ENCODE results near the gene EGLN3.

EGLN3 gene

GRCh38 chr14:33909380-33910084 lies 41.3 kb downstream of the EGLN3 start:
- DNase-seq = no peak

GRCh38 chr14:33908540-33909223 lies 42.2 kb downstream of the EGLN3 start:
- DNase-seq = no peak

- no peak for DNase-seq
These were observed 43.9 kb downstream of the EGLN3 start for GRCh38 chr14:33906968-33907367.

GRCh38 chr14:33904609-33905008 lies 46.3 kb downstream of the EGLN3 start:
- no peak for DNase-seq

- no peak for DNase-seq
These were observed 47.5 kb downstream of the EGLN3 start for GRCh38 chr14:33903369-33903768.

- DNase-seq = no peak
These were observed 48.5 kb downstream of the EGLN3 start for GRCh38 chr14:33902363-33902762.

GRCh38 chr14:33901426-33902155 lies 49.3 kb downstream of the EGLN3 start:
- DNase-seq = no peak

- no peak for DNase-seq
These were observed 50.2 kb downstream of the EGLN3 start for GRCh38 chr14:33900706-33901105.

- DNase-seq = no peak
These were observed 51.0 kb downstream of the EGLN3 start for GRCh38 chr14:33899723-33900341.

GRCh38 chr14:33897878-33898535 lies 52.9 kb downstream of the EGLN3 start:
- no peak for DNase-seq

GRCh38 chr14:33897382-33897781 lies 53.5 kb downstream of the EGLN3 start:
- no peak for DNase-seq

- no peak for DNase-seq
These were observed 56.5 kb downstream of the EGLN3 start for GRCh38 chr14:33894339-33894738.

- no peak for DNase-seq
These were observed 59.2 kb downstream of the EGLN3 start for GRCh38 chr14:33891700-33892099.

- no peak for DNase-seq
These were observed 66.0 kb downstream of the EGLN3 start for GRCh38 chr14:33884916-33885315.

- no peak for DNase-seq
These were observed 70.5 kb downstream of the EGLN3 start for GRCh38 chr14:33880330-33880729.

GRCh38 chr14:33879684-33880286 lies 71.1 kb downstream of the EGLN3 start:
- no peak for DNase-seq

GRCh38 chr14:33876274-33876673 lies 74.6 kb downstream of the EGLN3 start:
- DNase-seq = no peak
